IPS-NIHi7 (cell line): ENCODE data around the gene POFUT1.

ENCODE experiments used
- DNase-seq: peaks from one replicate; pipeline ENCODE4 v3.0.0; 2012; ENCODE audit warnings: mixed read lengths; ENCODE audit errors: extremely low spot score

POFUT1 gene

GRCh38 chr20:32206760-32207625 is 687 bp upstream of the POFUT1 start:
- no peak for DNase-seq

DNA sequence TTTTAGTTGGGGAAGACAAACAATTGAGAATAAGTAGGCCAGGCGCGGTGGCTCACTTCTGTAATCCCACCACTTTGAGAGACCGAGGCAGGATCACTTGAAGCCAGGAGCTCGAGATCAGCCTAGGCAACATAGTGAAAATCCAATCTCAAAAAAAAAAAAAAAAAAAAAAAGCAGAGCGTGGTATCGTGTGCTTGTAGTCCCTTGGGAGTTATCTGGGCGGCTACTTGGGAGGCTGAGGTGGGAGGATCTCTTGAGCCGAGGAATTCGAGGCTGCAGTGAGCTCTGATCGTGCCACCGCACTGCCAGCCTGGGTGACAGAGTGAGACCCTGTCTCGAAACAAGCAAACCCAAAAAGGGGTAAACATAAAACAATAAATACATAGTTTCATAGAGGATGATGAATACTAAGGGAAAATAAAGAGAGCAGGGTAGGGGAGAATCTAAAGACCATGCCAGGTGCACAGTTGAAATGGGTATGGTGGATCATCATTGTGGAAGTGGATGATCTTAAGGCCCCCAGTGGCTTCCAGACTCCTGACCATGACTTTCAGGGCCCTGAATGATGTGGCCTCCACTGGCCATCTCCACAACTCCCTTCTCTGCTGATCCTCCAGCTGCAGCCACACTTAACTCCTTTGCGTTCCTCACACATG is 947 bp downstream of the POFUT1 start:
- DNase-seq: no peak

- DNase-seq: no peak
Measured at GRCh38 chr20:32209850-32210605, 2.3 kb downstream of the POFUT1 start.

DNA sequence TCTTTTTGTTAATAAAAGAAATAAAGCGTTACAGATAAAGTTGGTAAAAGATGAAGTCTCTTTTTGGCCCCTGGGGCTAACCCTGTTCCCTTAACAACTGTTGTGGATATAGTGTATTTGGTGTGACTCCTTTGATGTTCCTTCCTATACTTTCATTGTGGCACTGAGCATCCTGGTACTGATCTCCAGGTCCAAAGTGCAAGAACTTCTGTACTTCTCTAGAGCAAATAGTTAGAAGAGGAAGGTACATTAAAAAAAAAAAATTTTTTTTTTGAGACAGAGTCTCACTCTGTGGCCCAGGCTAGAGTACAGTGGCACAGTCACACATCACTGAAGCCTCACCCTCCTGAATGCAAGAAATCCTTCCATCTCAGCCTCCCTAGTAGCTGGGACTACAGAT is 6.2 kb downstream of the POFUT1 start:
- DNase-seq: no peak

DNA sequence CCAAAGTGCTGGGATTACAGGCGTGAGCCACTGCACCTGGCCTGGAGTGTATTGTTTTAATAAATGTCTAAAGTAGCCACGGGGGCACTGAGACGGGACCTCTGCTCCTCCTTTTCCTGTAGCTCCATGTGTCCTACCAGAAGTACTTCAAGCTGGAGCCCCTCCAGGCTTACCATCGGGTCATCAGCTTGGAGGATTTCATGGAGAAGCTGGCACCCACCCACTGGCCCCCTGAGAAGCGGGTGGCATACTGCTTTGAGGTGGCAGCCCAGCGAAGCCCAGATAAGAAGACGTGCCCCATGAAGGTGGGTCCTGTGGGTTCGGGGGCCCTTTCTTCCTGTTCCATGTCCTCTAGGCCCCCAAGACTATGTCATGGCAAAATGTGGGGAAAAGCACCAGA is 7.5 kb downstream of the POFUT1 start:
- DNase-seq: no peak

DNA sequence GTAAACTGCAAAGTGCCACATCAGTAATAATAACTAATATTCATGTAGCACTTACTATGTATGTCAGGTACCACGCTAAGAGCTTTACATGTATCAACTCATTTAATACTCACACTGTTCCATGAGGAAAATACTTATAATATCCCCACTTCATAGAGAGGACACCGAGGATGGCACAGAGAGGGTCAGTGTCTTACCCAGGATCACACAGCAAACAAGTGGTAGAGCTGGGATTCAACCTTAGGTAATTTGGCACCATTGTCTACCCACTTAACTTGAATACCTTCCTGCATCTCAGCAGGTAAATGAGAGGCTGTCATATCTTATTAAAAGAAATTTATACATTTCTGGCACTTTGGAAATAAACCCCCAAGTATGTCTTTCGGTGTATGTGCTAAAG is 8.0 kb downstream of the POFUT1 start:
- no peak for DNase-seq

DNA sequence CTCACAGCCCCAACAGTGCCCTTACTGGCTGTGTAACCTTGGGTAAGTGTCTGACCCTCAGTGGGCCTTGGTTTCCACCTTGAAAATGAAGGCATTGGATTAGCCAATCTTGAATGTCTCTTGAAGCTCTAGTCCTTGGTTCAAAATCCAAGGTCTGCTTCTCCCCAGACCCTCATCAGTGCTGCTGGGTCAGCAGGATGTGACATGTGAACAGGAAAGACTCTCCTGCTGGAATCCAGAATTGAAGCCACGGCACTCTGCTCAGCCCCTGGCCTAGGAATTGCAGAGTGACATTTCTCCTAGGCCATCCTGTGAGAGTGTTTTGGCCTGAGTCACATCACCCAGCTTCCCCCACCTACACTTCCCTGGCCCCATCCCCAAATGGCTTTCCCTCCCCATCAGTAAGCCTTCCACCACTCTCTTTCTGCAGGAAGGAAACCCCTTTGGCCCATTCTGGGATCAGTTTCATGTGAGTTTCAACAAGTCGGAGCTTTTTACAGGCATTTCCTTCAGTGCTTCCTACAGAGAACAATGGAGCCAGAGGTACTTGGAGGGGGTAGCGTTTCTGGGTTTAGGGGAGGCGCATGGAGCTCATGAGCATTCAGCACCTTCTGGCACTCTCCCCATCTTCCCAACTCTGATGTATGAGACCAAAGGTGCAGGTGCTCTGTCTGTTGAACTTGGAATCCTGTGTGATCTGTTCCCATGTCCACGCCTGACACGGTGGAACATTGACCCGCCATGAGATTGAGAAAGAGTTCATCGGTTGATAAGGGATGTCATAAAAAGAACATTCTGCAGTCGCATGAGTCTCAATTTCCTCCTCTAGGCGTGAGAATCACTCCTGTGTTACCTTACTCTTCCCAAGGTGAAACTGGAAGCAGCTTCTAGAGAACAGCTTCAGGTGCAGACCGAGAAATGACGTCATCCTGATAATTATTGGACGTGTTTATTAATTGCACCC is 8.8 kb downstream of the POFUT1 start:
- DNase-seq: no peak

GRCh38 chr20:32218156-32218900 is 10.6 kb downstream of the POFUT1 start:
- DNase-seq: no peak

- DNase-seq: no peak
Measured at GRCh38 chr20:32224463-32224862, 16.8 kb downstream of the POFUT1 start.

GRCh38 chr20:32226391-32226790 is 18.7 kb downstream of the POFUT1 start:
- DNase-seq: no peak

DNA sequence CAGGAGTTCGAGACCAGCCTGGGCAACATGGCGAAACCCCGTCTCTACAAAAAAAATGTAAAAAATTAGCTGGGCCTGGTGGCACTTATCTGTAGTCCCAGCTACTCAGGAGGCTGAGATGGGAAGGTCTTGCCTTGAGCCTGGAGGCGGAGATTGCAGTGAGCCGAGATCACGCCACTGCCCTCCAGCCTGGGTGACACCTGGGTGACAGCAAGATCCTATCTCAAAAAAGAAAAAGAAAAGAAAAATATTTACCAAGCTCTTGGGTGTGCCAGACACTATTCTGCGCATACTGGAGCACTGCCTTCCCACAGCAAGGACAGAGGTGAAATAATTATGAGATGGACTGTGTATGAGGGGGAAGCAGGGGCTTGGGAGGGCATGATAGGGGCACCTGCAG is 19.6 kb downstream of the POFUT1 start:
- DNase-seq: no peak

GRCh38 chr20:32227744-32228688 is 20.3 kb downstream of the POFUT1 start:
- no peak for DNase-seq

DNA sequence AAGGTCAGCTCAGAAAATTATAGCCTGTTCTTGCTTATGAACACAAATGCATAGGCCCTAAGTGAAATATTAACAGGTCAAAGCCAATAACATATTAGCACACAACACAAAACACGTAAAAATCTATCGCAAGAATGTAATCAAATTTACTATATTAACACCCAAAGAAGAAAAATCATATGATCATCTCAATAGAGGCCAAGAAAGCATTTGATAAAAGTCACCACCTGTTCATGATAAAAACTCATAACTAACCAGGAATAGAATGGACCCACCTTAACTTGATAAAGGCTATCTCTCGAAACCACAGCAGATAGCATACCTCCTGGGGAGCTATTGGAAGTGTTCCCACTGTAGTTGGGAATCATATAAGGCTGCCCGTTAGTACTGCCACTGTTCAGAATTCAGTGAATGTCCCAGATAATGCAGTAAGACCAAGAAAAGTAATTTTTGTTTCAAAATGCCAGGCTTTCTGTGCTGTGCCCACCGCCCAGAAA is 21.6 kb downstream of the POFUT1 start:
- DNase-seq: no peak

GRCh38 chr20:32230707-32231106 is 23.0 kb downstream of the POFUT1 start:
- no peak for DNase-seq

- DNase-seq: no peak
Measured at GRCh38 chr20:32231245-32231644, 23.6 kb downstream of the POFUT1 start.

DNA sequence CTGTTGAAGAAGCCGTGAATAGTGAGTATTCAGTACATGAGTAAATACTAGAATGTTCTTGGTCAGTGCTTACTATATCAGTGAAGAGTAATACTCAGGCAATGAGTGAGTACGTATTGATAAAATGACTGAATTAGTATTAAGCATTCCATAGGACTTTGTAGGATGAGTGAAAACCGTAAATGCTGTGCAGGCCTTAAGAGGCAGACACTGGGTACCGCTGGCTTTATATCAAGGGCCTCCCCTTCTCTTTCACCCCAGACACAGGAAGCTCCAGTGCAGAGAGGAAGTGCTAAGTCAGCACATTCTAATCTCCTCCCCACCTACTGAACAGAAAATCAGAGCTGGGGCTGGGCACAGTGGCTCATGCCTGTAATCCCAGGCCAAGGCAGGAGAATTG is 24.2 kb downstream of the POFUT1 start:
- no peak for DNase-seq

DNA sequence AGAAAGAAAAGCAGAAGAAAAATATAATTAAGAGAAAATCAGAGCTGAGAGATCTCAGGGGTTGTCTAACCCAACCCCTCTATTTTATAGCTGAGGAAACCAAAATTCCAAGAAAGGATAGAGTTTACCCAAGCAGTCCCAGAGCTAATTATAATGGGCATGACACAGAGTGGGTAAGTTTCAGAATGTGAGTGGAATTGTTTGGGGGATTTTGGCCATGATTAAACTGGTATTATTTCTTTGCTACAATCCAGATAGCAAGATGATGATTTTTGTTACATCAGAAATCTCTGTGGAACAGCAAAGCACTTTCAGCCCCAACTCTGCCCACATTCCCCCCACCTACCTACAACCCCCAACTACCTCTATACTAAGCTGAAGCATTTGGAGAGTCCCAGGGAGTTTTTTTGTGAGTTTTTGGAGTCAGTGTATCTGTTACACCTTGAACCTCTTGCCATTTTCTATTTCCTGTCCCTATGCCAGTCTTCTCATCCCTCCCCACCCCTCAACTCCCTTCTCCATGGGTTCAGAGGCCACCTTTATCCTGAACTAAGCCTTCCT is 24.7 kb downstream of the POFUT1 start:
- DNase-seq: no peak

- no peak for DNase-seq
Measured at GRCh38 chr20:32233286-32233685, 25.6 kb downstream of the POFUT1 start.
